Neuronal stem cell (in vitro differentiated cells): ENCODE data around the gene HIPK2.

ENCODE experiments used
- DNase-seq: peaks from one replicate; pipeline ENCODE4 v3.0.0-alpha.2; 2013; ENCODE audit warnings: low spot score
- H2AFZ ChIP-seq: one replicate; pipeline ENCODE4 v1.6.1; 2013; ENCODE audit warnings: mild to moderate bottlenecking, low read length, inconsistent platforms
- H2AK5ac ChIP-seq: 2 replicates; pipeline ENCODE4 v1.6.1; 2013; ENCODE audit warnings: low read depth, mild to moderate bottlenecking, inconsistent platforms, low read length, moderate library complexity, mixed read lengths
- H2BK120ac ChIP-seq: 2 replicates; pipeline ENCODE4 v1.6.1; 2013; ENCODE audit warnings: low read depth, mild to moderate bottlenecking, inconsistent platforms, low read length, moderate library complexity, mixed read lengths
- H2BK12ac ChIP-seq: one replicate; pipeline ENCODE4 v1.6.1; 2013; ENCODE audit warnings: low read length, inconsistent platforms
- H2BK15ac ChIP-seq: 2 replicates; pipeline ENCODE4 v1.6.1; 2013; ENCODE audit warnings: mild to moderate bottlenecking, low read length, inconsistent platforms, mixed read lengths
- H2BK5ac ChIP-seq: one replicate; pipeline ENCODE4 v1.6.1; 2013; ENCODE audit warnings: inconsistent platforms, mild to moderate bottlenecking, low read length, moderate library complexity
- H3K14ac ChIP-seq: one replicate; pipeline ENCODE4 v1.6.1; 2013; ENCODE audit warnings: low read length, inconsistent platforms
- H3K18ac ChIP-seq: 2 replicates; pipeline ENCODE4 v1.6.1; 2013; ENCODE audit warnings: low read length, inconsistent platforms
- H3K23ac ChIP-seq: 2 replicates; pipeline ENCODE4 v1.6.1; 2013; ENCODE audit warnings: low read depth, mild to moderate bottlenecking, mixed read lengths, low read length, inconsistent platforms; ENCODE audit not compliant: poor library complexity
- H3K27ac ChIP-seq: replicated peaks from 3 replicates; pipeline ENCODE4 v1.5.1; 2013; ENCODE audit warnings: low read length, inconsistent platforms
- H3K27me3 ChIP-seq, 3 experiments: 2 replicates each; pipeline ENCODE4 v1.6.1; 2013; ENCODE audit warnings: low read length in 3 of 3, mild to moderate bottlenecking in 2 of 3, inconsistent platforms in 1 of 3, low read depth in 1 of 3, mixed read lengths in 1 of 3, moderate library complexity in 1 of 3; ENCODE audit not compliant: control insufficient read depth in 3 of 3, insufficient read depth in 3 of 3
- H3K36me3 ChIP-seq, 2 donors: replicated peaks in 1 of 2; 2 replicates each; pipeline ENCODE4 v1.6.1; 2013; ENCODE audit warnings: low read length in 2 of 2; ENCODE audit not compliant: control insufficient read depth in 2 of 2, insufficient read depth in 2 of 2
- H3K4ac ChIP-seq: 2 replicates; pipeline ENCODE4 v1.6.1; 2013; ENCODE audit warnings: inconsistent platforms, mild to moderate bottlenecking, low read length, moderate library complexity
- H3K4me1 ChIP-seq, 2 donors: 1 replicate in 1 of 2; 2 replicates in 1 of 2; pipeline ENCODE4 v1.6.1; 2013; ENCODE audit warnings: low read length in 2 of 2, low read depth in 1 of 2; ENCODE audit not compliant: control insufficient read depth in 2 of 2, insufficient read depth in 1 of 2
- H3K4me2 ChIP-seq: one replicate; pipeline ENCODE4 v1.6.1; 2013; ENCODE audit warnings: mild to moderate bottlenecking, low read length, inconsistent platforms; ENCODE audit not compliant: insufficient read depth, poor library complexity, severe bottlenecking
- H3K4me3 ChIP-seq, 2 donors: 2 replicates each; pipeline ENCODE4 v1.5.1; 2013; ENCODE audit warnings: low read length in 2 of 2, mild to moderate bottlenecking in 2 of 2, inconsistent platforms in 1 of 2, moderate library complexity in 1 of 2
- H3K79me1 ChIP-seq: one replicate; pipeline ENCODE4 v1.6.1; 2013; ENCODE audit warnings: low read depth, mild to moderate bottlenecking, inconsistent platforms, low read length, moderate library complexity
- H3K9ac ChIP-seq: one replicate; pipeline ENCODE4 v1.6.1; 2013; ENCODE audit warnings: mild to moderate bottlenecking, low read depth, low read length, inconsistent platforms; ENCODE audit not compliant: poor library complexity
- H3K9me3 ChIP-seq, 2 donors: replicated peaks in 1 of 2; 2 replicates each; pipeline versions ENCODE3 to v1.6.1; 2013; ENCODE audit warnings: low read length in 2 of 2, mild to moderate bottlenecking in 2 of 2, inconsistent platforms in 1 of 2, low read depth in 1 of 2, mixed read lengths in 1 of 2, moderate library complexity in 1 of 2; ENCODE audit not compliant: control insufficient read depth in 2 of 2, insufficient read depth in 1 of 2
- H4K8ac ChIP-seq: one replicate; pipeline ENCODE4 v1.6.1; 2013; ENCODE audit warnings: low read depth, mild to moderate bottlenecking, inconsistent platforms, low read length, moderate library complexity
- H4K91ac ChIP-seq: one replicate; pipeline ENCODE4 v1.6.1; 2013; ENCODE audit warnings: low read length, low read depth, mild to moderate bottlenecking, inconsistent platforms; ENCODE audit not compliant: poor library complexity
- WGBS, 2 donors: extraction: QIAGEN DNeasy Blood & Tissue Kit; methylation state at CpG; one replicate each; pipeline ENCODE4 v1.1.7; 2013; ENCODE audit warnings: missing lambda C conversion rate in 2 of 2, mixed read lengths in 1 of 2; ENCODE audit not compliant: insufficient read length in 2 of 2, insufficient replicate concordance in 1 of 2; ENCODE audit errors: extremely low coverage in 2 of 2; 5-methylcytosine and 5-hydroxymethylcytosine counted together

The HIPK2 gene

GRCh38 chr7:139727151-139727705 is 50.6 kb downstream of the HIPK2 start:
- no peak overlapping the region for H3K4me2 ChIP-seq
- H4K91ac ChIP-seq, result no peak overlapping the region
- no CpG with 5 or more reads among the region's 3 CpGs for WGBS, 2 donors

GRCh38 chr7:139726485-139726869 is 51.3 kb downstream of the HIPK2 start:
- no peak overlapping the region for H4K91ac ChIP-seq
- H3K9me3 ChIP-seq, result peaks cover 2 to 5% of the 10 kb centered on the region in 2 donors
- no peak overlapping the region for H2BK120ac ChIP-seq
- no peak overlapping the region for H2AK5ac ChIP-seq
- no peak overlapping the region for H3K4me2 ChIP-seq
- no peak for DNase-seq
- H3K4me3 ChIP-seq, result no peak overlapping the region
- H3K4me1 ChIP-seq, result peaks cover 0 to 12% of the 10 kb centered on the region in 2 donors
- no peak overlapping the region for H2BK15ac ChIP-seq
- H3K27ac ChIP-seq, result no peak overlapping the region
- peaks cover 2 to 3% of the 10 kb centered on the region in 2 donors for H3K36me3 ChIP-seq
- H3K79me1 ChIP-seq, result peaks cover 2% of the 10 kb centered on the region
- H2BK12ac ChIP-seq, result no peak overlapping the region
- H2AFZ ChIP-seq, result no peak overlapping the region
- no peak overlapping the region for H3K4ac ChIP-seq
- H3K14ac ChIP-seq, result no peak overlapping the region
- H3K27me3 ChIP-seq, result no peaks in the 10 kb centered on the region
- H3K23ac ChIP-seq, result no peak overlapping the region
- no peak overlapping the region for H4K8ac ChIP-seq
- WGBS, 2 donors, result no CpG with 5 or more reads among the region's 3 CpGs
- H3K9ac ChIP-seq, result no peak overlapping the region
- no peak overlapping the region for H3K18ac ChIP-seq
- H2BK5ac ChIP-seq, result no peak overlapping the region

More at GRCh38 chr7:139727151-139727705, 50.6 kb downstream of the HIPK2 start:
- Histone ChIP-seq H4K8ac (no peak overlapping the region), H3K4me3 (no peak overlapping the region), H3K4me1 (peaks cover 3 to 13% of the 10 kb centered on the region in 2 donors), H3K9me3 (peaks cover 2 to 5% of the 10 kb centered on the region in 2 donors), H2BK15ac (no peak overlapping the region), H2BK12ac (no peak overlapping the region), H3K18ac (no peak overlapping the region), H2AFZ (no peak overlapping the region), H3K23ac (no peak overlapping the region), H3K27ac (no peak overlapping the region), H3K14ac (no peak overlapping the region), H2BK120ac (no peak overlapping the region), H3K79me1 (peaks cover 2% of the 10 kb centered on the region), H3K27me3 (no peaks in the 10 kb centered on the region), H2AK5ac (no peak overlapping the region), H3K36me3 (peaks cover 2 to 3% of the 10 kb centered on the region in 2 donors), H3K4ac (no peak overlapping the region), H3K9ac (no peak overlapping the region), H2BK5ac (no peak overlapping the region)
- no peak for DNase-seq

- no peak for DNase-seq
- H2BK12ac ChIP-seq, result no peak overlapping the region
- no peaks in the 10 kb centered on the region for H3K27me3 ChIP-seq
- H2BK15ac ChIP-seq, result no peak overlapping the region
- H4K8ac ChIP-seq, result no peak overlapping the region
- no peak overlapping the region for H3K18ac ChIP-seq
- peaks cover 2 to 5% of the 10 kb centered on the region in 2 donors for H3K9me3 ChIP-seq
- H3K4me2 ChIP-seq, result no peak overlapping the region
- H3K79me1 ChIP-seq, result peaks cover 2% of the 10 kb centered on the region
- no peak overlapping the region for H3K9ac ChIP-seq
- no peak overlapping the region for H3K4me3 ChIP-seq
- H2BK5ac ChIP-seq, result no peak overlapping the region
- no peak overlapping the region for H2BK120ac ChIP-seq
- no peak overlapping the region for H4K91ac ChIP-seq
- WGBS, 2 donors, result no CpG with 5 or more reads among the region's 6 CpGs
- H3K27ac ChIP-seq, result no peak overlapping the region
- no peak overlapping the region for H3K23ac ChIP-seq
- no peak overlapping the region for H3K14ac ChIP-seq
- no peak overlapping the region for H2AK5ac ChIP-seq
- no peak overlapping the region for H3K4ac ChIP-seq
- peaks cover 2 to 3% of the 10 kb centered on the region in 2 donors for H3K36me3 ChIP-seq
- peaks cover 0 to 7% of the 10 kb centered on the region in 2 donors for H3K4me1 ChIP-seq
- no peak overlapping the region for H2AFZ ChIP-seq
Observed at GRCh38 chr7:139725858-139726484, 51.8 kb downstream of the HIPK2 start.

GRCh38 chr7:139725077-139725476 is 52.7 kb downstream of the HIPK2 start:
- H3K9me3 ChIP-seq, result peaks cover 2 to 5% of the 10 kb centered on the region in 2 donors
- no peak overlapping the region for H3K4me2 ChIP-seq
- H3K23ac ChIP-seq, result no peak overlapping the region
- no peak overlapping the region for H3K9ac ChIP-seq
- no peak overlapping the region for H3K14ac ChIP-seq
- H2BK12ac ChIP-seq, result no peak overlapping the region
- H3K4me3 ChIP-seq, result no peak overlapping the region
- peaks cover 2% of the 10 kb centered on the region for H3K79me1 ChIP-seq
- no peak overlapping the region for H2BK5ac ChIP-seq
- H3K27ac ChIP-seq, result no peak overlapping the region
- no peak overlapping the region for H2AFZ ChIP-seq
- no peak overlapping the region for H2AK5ac ChIP-seq
- H4K8ac ChIP-seq, result no peak overlapping the region
- DNase-seq, result no peak
- H3K27me3 ChIP-seq, result no peaks in the 10 kb centered on the region
- no CpG with 5 or more reads among the region's 6 CpGs for WGBS, 2 donors
- H3K4me1 ChIP-seq, result peaks cover 0 to 5% of the 10 kb centered on the region in 2 donors
- H2BK15ac ChIP-seq, result no peak overlapping the region
- H3K4ac ChIP-seq, result no peak overlapping the region
- H2BK120ac ChIP-seq, result no peak overlapping the region
- H4K91ac ChIP-seq, result no peak overlapping the region
- no peak overlapping the region for H3K18ac ChIP-seq
- peaks cover 2 to 3% of the 10 kb centered on the region in 2 donors for H3K36me3 ChIP-seq
